Measurements from ENCODE around the gene CHPF2. TPM values are rescaled to one million over a fixed set of nuclear protein-coding genes. Genes with fewer than 3 reads are reported as not detected.

The CHPF2 gene
- polyA plus RNA-seq, 1 donor = 25.1 TPM

- no peak overlapping the region for H3K4me3 ChIP-seq (ENCODE audit: low read length)
- no CpG with 5 or more reads among the region's 12 CpGs for WGBS (ENCODE audit: insufficient coverage, low lambda C conversion rate)
These were observed 46.7 kb downstream of the CHPF2 start for GRCh38 chr7:151278949-151279348.

GRCh38 chr7:151279868-151280267 lies 47.6 kb downstream of the CHPF2 start:
- H3K4me3 ChIP-seq (ENCODE audit: low read length) = no peak overlapping the region
- H3K36me3 ChIP-seq (ENCODE audit: control insufficient read depth, insufficient read depth, low read length) = no peaks in the 10 kb centered on the region
- H3K27ac ChIP-seq (ENCODE audit: low read length) = no peak overlapping the region
- H3K4me1 ChIP-seq (ENCODE audit: control insufficient read depth, insufficient read depth, low read length) = peaks cover 7% of the 10 kb centered on the region
- no peak for DNase-seq
- no CpG with 5 or more reads among the region's 5 CpGs for WGBS (ENCODE audit: insufficient coverage, low lambda C conversion rate)
- no peaks in the 10 kb centered on the region for H3K9me3 ChIP-seq (ENCODE audit: control insufficient read depth, low read depth, low read length)
- peaks cover 51% of the 10 kb centered on the region for H3K27me3 ChIP-seq (ENCODE audit: control insufficient read depth, insufficient read depth, low read length)

More at GRCh38 chr7:151278949-151279348, 46.7 kb downstream of the CHPF2 start:
- Histone ChIP-seq H3K4me1 (ENCODE audit: control insufficient read depth, insufficient read depth, low read length) (peaks cover 7% of the 10 kb centered on the region), H3K9me3 (ENCODE audit: control insufficient read depth, low read depth, low read length) (no peaks in the 10 kb centered on the region), H3K36me3 (ENCODE audit: control insufficient read depth, insufficient read depth, low read length) (no peaks in the 10 kb centered on the region), H3K27ac (ENCODE audit: low read length) (no peak overlapping the region), H3K27me3 (ENCODE audit: control insufficient read depth, insufficient read depth, low read length) (peaks cover 49% of the 10 kb centered on the region)
- no peak for DNase-seq

- DNase-seq = no peak
- no peak overlapping the region for H3K4me3 ChIP-seq (ENCODE audit: low read length)
- no peaks in the 10 kb centered on the region for H3K36me3 ChIP-seq (ENCODE audit: control insufficient read depth, insufficient read depth, low read length)
- peaks cover 7% of the 10 kb centered on the region for H3K4me1 ChIP-seq (ENCODE audit: control insufficient read depth, insufficient read depth, low read length)
- peaks cover 51% of the 10 kb centered on the region for H3K27me3 ChIP-seq (ENCODE audit: control insufficient read depth, insufficient read depth, low read length)
- no peak overlapping the region for H3K27ac ChIP-seq (ENCODE audit: low read length)
- H3K9me3 ChIP-seq (ENCODE audit: control insufficient read depth, low read depth, low read length) = no peaks in the 10 kb centered on the region
- WGBS (ENCODE audit: insufficient coverage, low lambda C conversion rate) = 100% methylated on average over 1 of the region's 9 CpGs
These were observed 48.2 kb downstream of the CHPF2 start for GRCh38 chr7:151280388-151281019.

- peaks cover 46% of the 10 kb centered on the region for H3K27me3 ChIP-seq (ENCODE audit: control insufficient read depth, insufficient read depth, low read length)
- H3K9me3 ChIP-seq (ENCODE audit: control insufficient read depth, low read depth, low read length) = no peaks in the 10 kb centered on the region
- WGBS (ENCODE audit: insufficient coverage, low lambda C conversion rate) = no CpG with 5 or more reads among the region's 6 CpGs
- DNase-seq = no peak
- no peak overlapping the region for H3K27ac ChIP-seq (ENCODE audit: low read length)
- H3K4me3 ChIP-seq (ENCODE audit: low read length) = no peak overlapping the region
- H3K4me1 ChIP-seq (ENCODE audit: control insufficient read depth, insufficient read depth, low read length) = peaks cover 7% of the 10 kb centered on the region
- no peaks in the 10 kb centered on the region for H3K36me3 ChIP-seq (ENCODE audit: control insufficient read depth, insufficient read depth, low read length)
These were observed 49.4 kb downstream of the CHPF2 start for GRCh38 chr7:151281686-151282085.

GRCh38 chr7:151282111-151282510 lies 49.8 kb downstream of the CHPF2 start:
- no CpG with 5 or more reads among the region's 8 CpGs for WGBS (ENCODE audit: insufficient coverage, low lambda C conversion rate)
- peaks cover 6% of the 10 kb centered on the region for H3K4me1 ChIP-seq (ENCODE audit: control insufficient read depth, insufficient read depth, low read length)
- DNase-seq = no peak
- peaks cover 47% of the 10 kb centered on the region for H3K27me3 ChIP-seq (ENCODE audit: control insufficient read depth, insufficient read depth, low read length)
- H3K9me3 ChIP-seq (ENCODE audit: control insufficient read depth, low read depth, low read length) = no peaks in the 10 kb centered on the region
- no peak overlapping the region for H3K4me3 ChIP-seq (ENCODE audit: low read length)
- no peak overlapping the region for H3K27ac ChIP-seq (ENCODE audit: low read length)
- no peaks in the 10 kb centered on the region for H3K36me3 ChIP-seq (ENCODE audit: control insufficient read depth, insufficient read depth, low read length)

GRCh38 chr7:151283302-151283701 lies 51.0 kb downstream of the CHPF2 start:
- Histone ChIP-seq H3K36me3 (ENCODE audit: control insufficient read depth, insufficient read depth, low read length) (no peaks in the 10 kb centered on the region), H3K27ac (ENCODE audit: low read length) (no peak overlapping the region), H3K27me3 (ENCODE audit: control insufficient read depth, insufficient read depth, low read length) (peaks cover 42% of the 10 kb centered on the region), H3K9me3 (ENCODE audit: control insufficient read depth, low read depth, low read length) (no peaks in the 10 kb centered on the region), H3K4me1 (ENCODE audit: control insufficient read depth, insufficient read depth, low read length) (no peaks in the 10 kb centered on the region), H3K4me3 (ENCODE audit: low read length) (no peak overlapping the region)
- WGBS (ENCODE audit: insufficient coverage, low lambda C conversion rate) = 100% methylated on average over 1 of the region's 2 CpGs
- DNase-seq = no peak

- Histone ChIP-seq H3K27ac (ENCODE audit: low read length) (no peak overlapping the region), H3K4me1 (ENCODE audit: control insufficient read depth, insufficient read depth, low read length) (no peaks in the 10 kb centered on the region), H3K4me3 (ENCODE audit: low read length) (no peak overlapping the region), H3K36me3 (ENCODE audit: control insufficient read depth, insufficient read depth, low read length) (no peaks in the 10 kb centered on the region), H3K9me3 (ENCODE audit: control insufficient read depth, low read depth, low read length) (no peaks in the 10 kb centered on the region), H3K27me3 (ENCODE audit: control insufficient read depth, insufficient read depth, low read length) (peaks cover 36% of the 10 kb centered on the region)
- no peak for DNase-seq
- WGBS (ENCODE audit: insufficient coverage, low lambda C conversion rate) = no CpG with 5 or more reads among the region's 2 CpGs
These were observed 53.9 kb downstream of the CHPF2 start for GRCh38 chr7:151286148-151286547.

Other genes starting within 250 kb of the CHPF2 start
- 10.3 TPM for gene NOS3, start 241.5 kb upstream of the CHPF2 start, polyA plus RNA-seq
- gene ATG9B, start 208.0 kb upstream of the CHPF2 start, polyA plus RNA-seq = 1.8 TPM
- 24.2 TPM for gene ABCB8, start 204.0 kb upstream of the CHPF2 start, polyA plus RNA-seq
- gene ASIC3, start 184.0 kb upstream of the CHPF2 start, polyA plus RNA-seq = 6.9 TPM
- gene CDK5, start 174.6 kb upstream of the CHPF2 start, polyA plus RNA-seq = 12.8 TPM
- gene SLC4A2, start 172.9 kb upstream of the CHPF2 start, polyA plus RNA-seq = 107 TPM
- 90.4 TPM for gene FASTK, start 151.7 kb upstream of the CHPF2 start, polyA plus RNA-seq
- 61.8 TPM for gene TMUB1, start 149.0 kb upstream of the CHPF2 start, polyA plus RNA-seq
- gene AGAP3, start 146.0 kb upstream of the CHPF2 start, polyA plus RNA-seq = 58.0 TPM
- 0.07 TPM for gene GBX1, start 64.8 kb upstream of the CHPF2 start, polyA plus RNA-seq
- gene ASB10, start 45.2 kb upstream of the CHPF2 start, polyA plus RNA-seq = not detected
- gene H2BK1, start 22.0 kb upstream of the CHPF2 start, polyA plus RNA-seq = not detected
- gene ABCF2, start 5.3 kb upstream of the CHPF2 start, polyA plus RNA-seq = 19.1 TPM
- gene SMARCD3, start 16.2 kb downstream of the CHPF2 start, polyA plus RNA-seq = 29.1 TPM
- gene NUB1, start 109.3 kb downstream of the CHPF2 start, polyA plus RNA-seq = 52.5 TPM
- 12.0 TPM for gene WDR86, start 177.6 kb downstream of the CHPF2 start, polyA plus RNA-seq
- 0.36 TPM for gene CRYGN, start 207.7 kb downstream of the CHPF2 start, polyA plus RNA-seq

Data from large intestine (tissue), 3 donors.